GM12891 (cell line): ENCODE measurements around the gene CCNQ.

Experiments used
- POLR2A ChIP-seq: IDR thresholded peaks from 2 replicates; pipeline ENCODE4 v1.6.1; 2011; ENCODE audit warnings: low read depth, low read length, control low read depth
- POLR2AphosphoS5 ChIP-seq: IDR thresholded peaks from 2 replicates; pipeline ENCODE4 v1.6.1; 2011; ENCODE audit warnings: low read depth, low read length, control low read depth
- POU2F2 ChIP-seq: IDR thresholded peaks from 2 replicates; pipeline ENCODE4 v1.6.1; 2011; ENCODE audit warnings: low read depth, mild to moderate bottlenecking, control low read depth, low read length, moderate library complexity
- SPI1 ChIP-seq: IDR thresholded peaks from 2 replicates; pipeline ENCODE4 v1.6.1; 2011; ENCODE audit warnings: low read depth, low read length, control low read depth
- TAF1 ChIP-seq: IDR thresholded peaks from 2 replicates; pipeline ENCODE4 v1.6.1; 2011; ENCODE audit warnings: low read depth, low read length, control low read depth

DNA sequence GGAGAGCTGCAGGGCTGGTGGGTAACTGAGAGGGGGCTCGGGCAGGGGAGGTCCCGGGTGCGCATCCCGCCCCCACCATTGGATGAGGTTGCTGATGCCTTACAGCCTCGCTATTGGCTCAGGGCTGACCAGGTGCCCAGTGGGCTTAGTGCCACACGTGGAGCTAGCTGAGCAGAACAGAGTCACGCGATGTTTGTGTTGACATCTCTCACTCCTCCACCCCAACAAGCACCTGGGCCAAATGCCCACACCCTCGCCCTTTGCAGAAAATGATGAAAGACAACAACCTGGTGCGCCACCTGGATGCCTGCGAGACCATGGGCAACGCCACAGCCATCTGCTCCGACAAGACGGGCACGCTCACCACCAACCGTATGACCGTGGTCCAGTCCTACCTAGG, 49.7 kb downstream of the CCNQ start:
- no peak for TF ChIP-seq POLR2A
- TF ChIP-seq POLR2AphosphoS5 = no peak
- TF ChIP-seq SPI1 = no peak
- no peak for TF ChIP-seq POU2F2
- no peak for TF ChIP-seq TAF1
